H9 (cell line): ENCODE results near the gene FHOD3. TPM values are rescaled to one million over a fixed set of nuclear protein-coding genes. Genes with fewer than 3 reads are reported as not detected.
A peak's percentile ranks its signal among the peaks of the same experiment; 100 is the strongest.

Experiments
- DNase-seq: peaks from one replicate; pipeline ENCODE4 v3.0.0-alpha.2; 2017
- H2AFZ ChIP-seq: one replicate; pipeline ENCODE4 v1.6.1; 2013; ENCODE audit warnings: mild to moderate bottlenecking, low read length, control low read depth, moderate library complexity
- H2AK5ac ChIP-seq: 2 replicates; pipeline ENCODE4 v1.6.1; 2013; ENCODE audit warnings: low read length, control low read depth, mixed read lengths; ENCODE audit not compliant: insufficient read length
- H2BK120ac ChIP-seq: one replicate; pipeline ENCODE4 v1.6.1; 2013; ENCODE audit warnings: low read depth, mild to moderate bottlenecking, low read length, control low read depth, inconsistent platforms; ENCODE audit not compliant: poor library complexity, severe bottlenecking
- H2BK12ac ChIP-seq: 2 replicates; pipeline ENCODE4 v1.6.1; 2013; ENCODE audit warnings: low read length, control low read depth, mixed read lengths, low read depth; ENCODE audit not compliant: insufficient read length
- H2BK15ac ChIP-seq: 2 replicates; pipeline ENCODE4 v1.6.1; 2013; ENCODE audit warnings: low read depth, low read length, control low read depth
- H2BK20ac ChIP-seq: one replicate; pipeline ENCODE4 v1.6.1; 2013; ENCODE audit warnings: low read depth, mild to moderate bottlenecking, low read length, control low read depth, inconsistent platforms; ENCODE audit not compliant: poor library complexity, severe bottlenecking
- H2BK5ac ChIP-seq: 2 replicates; pipeline ENCODE4 v1.6.1; 2013; ENCODE audit warnings: low read length, control low read depth, mixed read lengths; ENCODE audit not compliant: insufficient read length
- H3K14ac ChIP-seq: 2 replicates; pipeline ENCODE4 v1.6.1; 2013; ENCODE audit warnings: low read length, control low read depth; ENCODE audit not compliant: insufficient read depth
- H3K18ac ChIP-seq: 2 replicates; pipeline ENCODE4 v1.6.1; 2013; ENCODE audit warnings: low read depth, mild to moderate bottlenecking, mixed read lengths, low read length, control low read depth; ENCODE audit not compliant: insufficient read length
- H3K23ac ChIP-seq: 2 replicates; pipeline ENCODE4 v1.6.1; 2013; ENCODE audit warnings: low read length, control low read depth, mixed read lengths, low read depth; ENCODE audit not compliant: insufficient read length
- H3K23me2 ChIP-seq: 2 replicates; pipeline ENCODE4 v1.6.1; 2013; ENCODE audit warnings: low read depth, mild to moderate bottlenecking, mixed read lengths, low read length, control low read depth; ENCODE audit not compliant: insufficient read length, poor library complexity, severe bottlenecking
- H3K27ac ChIP-seq: 2 replicates; pipeline ENCODE4 v1.5.1; 2013; ENCODE audit warnings: low read length, control low read depth, mixed read lengths, low read depth; ENCODE audit not compliant: insufficient read length
- H3K27me3 ChIP-seq: 2 replicates; pipeline ENCODE4 v1.6.1; 2013; ENCODE audit warnings: low read length, control low read depth, inconsistent platforms; ENCODE audit not compliant: insufficient read depth
- H3K4ac ChIP-seq: 2 replicates; pipeline ENCODE4 v1.6.1; 2013; ENCODE audit warnings: low read depth, mild to moderate bottlenecking, control low read depth, inconsistent platforms, low read length, moderate library complexity
- H3K4me1 ChIP-seq: 2 replicates; pipeline ENCODE4 v1.6.1; 2013; ENCODE audit warnings: low read length, control low read depth, inconsistent platforms; ENCODE audit not compliant: insufficient read depth
- H3K4me2 ChIP-seq: 2 replicates; pipeline ENCODE4 v1.6.1; 2013; ENCODE audit warnings: low read length, control low read depth, mixed read lengths; ENCODE audit not compliant: insufficient read length, insufficient read depth
- H3K56ac ChIP-seq: 2 replicates; pipeline ENCODE4 v1.6.1; 2013; ENCODE audit warnings: low read depth, mild to moderate bottlenecking, mixed read lengths, low read length, control low read depth; ENCODE audit not compliant: insufficient read length
- H3K79me1 ChIP-seq: 2 replicates; pipeline ENCODE4 v1.6.1; 2013; ENCODE audit warnings: low read depth, mild to moderate bottlenecking, moderate library complexity, low read length, control low read depth, inconsistent platforms; ENCODE audit not compliant: insufficient read depth, poor library complexity, severe bottlenecking
- H3K79me2 ChIP-seq: 2 replicates; pipeline ENCODE4 v1.6.1; 2013; ENCODE audit warnings: low read length, control low read depth, inconsistent platforms; ENCODE audit not compliant: insufficient read depth
- H3K9ac ChIP-seq: 2 replicates; pipeline ENCODE4 v1.6.1; 2013; ENCODE audit warnings: low read length, control low read depth, mixed read lengths; ENCODE audit not compliant: insufficient read length; ENCODE audit errors: extremely low read depth
- H3K9me3 ChIP-seq: one replicate; pipeline ENCODE4 v1.6.1; 2013; ENCODE audit warnings: low read depth, low read length, inconsistent platforms; ENCODE audit not compliant: control insufficient read depth
- H3T11ph ChIP-seq: one replicate; pipeline ENCODE4 v1.6.1; 2013; ENCODE audit warnings: mild to moderate bottlenecking, low read length, control low read depth, inconsistent platforms
- H4K20me1 ChIP-seq: one replicate; pipeline ENCODE4 v1.6.1; 2013; ENCODE audit not compliant: control insufficient read depth, insufficient read length, insufficient read depth
- H4K5ac ChIP-seq: 2 replicates; pipeline ENCODE4 v1.6.1; 2013; ENCODE audit warnings: low read depth, mild to moderate bottlenecking, mixed read lengths, low read length, control low read depth; ENCODE audit not compliant: insufficient read length
- H4K8ac ChIP-seq: replicated peaks from 2 replicates; pipeline ENCODE4 v1.6.1; 2013; ENCODE audit warnings: low read length, control low read depth, mixed read lengths, low read depth; ENCODE audit not compliant: insufficient read length
- H4K91ac ChIP-seq: 2 replicates; pipeline ENCODE4 v1.6.1; 2013; ENCODE audit warnings: low read depth, mild to moderate bottlenecking, moderate library complexity, mixed read lengths, low read length, control low read depth; ENCODE audit not compliant: insufficient read length
- H3K27ac Mint-ChIP-seq, 3 experiments: 2 replicates in 2 of 3; 3 replicates in 1 of 3; pipeline ENCODE4 v1.8.0; 2020 to 2021; ENCODE audit warnings: mixed read lengths in 3 of 3, mild to moderate bottlenecking in 1 of 3, moderate library complexity in 1 of 3
- H3K27me3 Mint-ChIP-seq: 2 replicates; pipeline ENCODE4 v1.8.0; 2021; ENCODE audit warnings: low read depth, mild to moderate bottlenecking, moderate library complexity, mixed read lengths
- H3K36me3 Mint-ChIP-seq, 3 experiments: 2 replicates in 2 of 3; 3 replicates in 1 of 3; pipeline ENCODE4 v1.8.0; 2020 to 2021; ENCODE audit warnings: low read depth in 3 of 3, mixed read lengths in 3 of 3; ENCODE audit not compliant: insufficient read depth in 1 of 3
- H3K4me1 Mint-ChIP-seq, 2 experiments: 2 replicates each; pipeline ENCODE4 v1.8.0; 2020; ENCODE audit warnings: mixed read lengths in 2 of 2
- H3K4me3 Mint-ChIP-seq, 2 experiments: 2 replicates in 1 of 2; 3 replicates in 1 of 2; pipeline ENCODE4 v1.8.0; 2020 to 2021; ENCODE audit warnings: mild to moderate bottlenecking in 2 of 2, mixed read lengths in 2 of 2, moderate library complexity in 1 of 2
- H3K9me3 Mint-ChIP-seq, 2 experiments: 2 replicates in 1 of 2; 3 replicates in 1 of 2; pipeline ENCODE4 v1.8.0; 2020; ENCODE audit warnings: mild to moderate bottlenecking in 2 of 2, mixed read lengths in 2 of 2, moderate library complexity in 1 of 2
- WGBS: extraction: QIAGEN DNeasy Blood & Tissue Kit; methylation state at CpG from one replicate; pipeline ENCODE4 v1.1.7; 2013; ENCODE audit warnings: missing lambda C conversion rate, low lambda C conversion rate, mixed read lengths; ENCODE audit not compliant: insufficient read length; ENCODE audit errors: extremely low coverage; 5-methylcytosine and 5-hydroxymethylcytosine counted together
- total RNA-seq: library from RNA; stranded (reverse); gene quantifications from 2 replicates; pipeline ENCODE4 v1.2.1, GENCODE V29; 2021
- TF ChIP-seq, protein P1 (sequence below): fragments of 200-600 bp; sonication (generic); conservative IDR thresholded peaks from 3 replicates; pipeline ENCODE4 v1.8.0; 2021; ENCODE audit warnings: antibody characterized with exemption, mild to moderate bottlenecking

Gene FHOD3
- total RNA-seq, 1 experiment from 2014 or later: 8.0 TPM

DNA sequence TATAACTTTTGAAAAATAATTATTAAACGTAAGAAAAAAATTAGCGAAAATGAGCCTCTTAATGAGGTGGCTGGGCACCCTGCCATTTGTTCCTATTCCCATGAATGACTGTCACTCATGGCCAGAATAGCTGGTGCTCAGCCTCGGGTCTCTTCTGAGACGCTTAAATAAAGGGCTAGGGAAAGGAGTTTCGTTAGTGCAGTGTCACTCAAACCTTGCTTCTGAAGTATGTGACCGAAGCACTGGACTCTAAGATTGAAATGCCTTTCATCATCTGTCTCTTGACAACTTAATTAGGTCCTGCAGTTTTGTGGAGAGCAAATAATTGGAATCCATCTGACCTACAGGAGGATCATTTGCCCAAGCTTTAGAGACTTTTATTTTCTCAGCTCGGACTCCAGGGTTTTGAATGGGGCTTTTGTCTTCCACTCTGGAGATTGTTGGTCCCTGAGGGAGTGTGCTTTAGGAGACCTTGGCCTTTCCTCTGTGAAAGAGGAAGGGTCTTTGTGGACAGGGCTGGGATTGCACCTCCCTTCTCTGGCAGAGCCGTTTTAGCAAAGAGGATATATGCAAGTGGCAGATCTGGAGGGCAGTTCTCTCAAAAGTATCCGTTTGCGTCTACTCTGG, 42.3 kb upstream of the FHOD3 start:
- H3K9me3 ChIP-seq: no peaks in the 10 kb centered on the region
- Mint-ChIP-seq H3K4me3 (no peak overlapping the region), H3K36me3 (peaks cover 0 to 8% (median 0%) of the 10 kb centered on the region in 3 experiments; a peak in 4 of 7 replicates), H3K27ac (peak overlapping the region in 2 of 3 experiments; percentile 11 to 23; a peak in 1 of 7 replicates), H3K4me1 (0 out of 4 replicates have a peak, but pooled peaks cover 0 to 2% of the 10 kb centered on the region in 2 experiments), H3K27me3 (no peaks in the 10 kb centered on the region; the same call in 1 of the 2 replicates), H3K9me3 (no peaks in the 10 kb centered on the region)
- no peak overlapping the region for H3K18ac ChIP-seq
- H3K79me1 ChIP-seq: no peaks in the 10 kb centered on the region
- H3K79me2 ChIP-seq: no peaks in the 10 kb centered on the region
- no peak overlapping the region for H2AK5ac ChIP-seq
- no peak overlapping the region for H3K23ac ChIP-seq
- no peak overlapping the region for H4K91ac ChIP-seq
- no peak overlapping the region for H3K14ac ChIP-seq
- no peak overlapping the region for H2BK15ac ChIP-seq
- no peak overlapping the region for H3K27ac ChIP-seq
- no peaks in the 10 kb centered on the region for H3K23me2 ChIP-seq
- no peak overlapping the region for H2BK5ac ChIP-seq
- no peak overlapping the region for H3T11ph ChIP-seq
- no peak overlapping the region for H2BK12ac ChIP-seq
- H3K4ac ChIP-seq: no peak overlapping the region
- H4K8ac ChIP-seq: no peak overlapping the region
- no CpG with 5 or more reads among the region's 10 CpGs for WGBS
- H3K27me3 ChIP-seq: no peaks in the 10 kb centered on the region
- no peak overlapping the region for H4K5ac ChIP-seq
- no peak overlapping the region for H3K9ac ChIP-seq
- TF ChIP-seq, protein P1, sequence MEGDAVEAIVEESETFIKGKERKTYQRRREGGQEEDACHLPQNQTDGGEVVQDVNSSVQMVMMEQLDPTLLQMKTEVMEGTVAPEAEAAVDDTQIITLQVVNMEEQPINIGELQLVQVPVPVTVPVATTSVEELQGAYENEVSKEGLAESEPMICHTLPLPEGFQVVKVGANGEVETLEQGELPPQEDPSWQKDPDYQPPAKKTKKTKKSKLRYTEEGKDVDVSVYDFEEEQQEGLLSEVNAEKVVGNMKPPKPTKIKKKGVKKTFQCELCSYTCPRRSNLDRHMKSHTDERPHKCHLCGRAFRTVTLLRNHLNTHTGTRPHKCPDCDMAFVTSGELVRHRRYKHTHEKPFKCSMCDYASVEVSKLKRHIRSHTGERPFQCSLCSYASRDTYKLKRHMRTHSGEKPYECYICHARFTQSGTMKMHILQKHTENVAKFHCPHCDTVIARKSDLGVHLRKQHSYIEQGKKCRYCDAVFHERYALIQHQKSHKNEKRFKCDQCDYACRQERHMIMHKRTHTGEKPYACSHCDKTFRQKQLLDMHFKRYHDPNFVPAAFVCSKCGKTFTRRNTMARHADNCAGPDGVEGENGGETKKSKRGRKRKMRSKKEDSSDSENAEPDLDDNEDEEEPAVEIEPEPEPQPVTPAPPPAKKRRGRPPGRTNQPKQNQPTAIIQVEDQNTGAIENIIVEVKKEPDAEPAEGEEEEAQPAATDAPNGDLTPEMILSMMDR: no peak
- H2BK20ac ChIP-seq: no peak overlapping the region
- H2BK120ac ChIP-seq: no peak overlapping the region
- H4K20me1 ChIP-seq: peaks cover 1% of the 10 kb centered on the region
- no peak overlapping the region for H2AFZ ChIP-seq
- H3K56ac ChIP-seq: no peak overlapping the region
- DNase-seq: no peak
- H3K4me2 ChIP-seq: no peak overlapping the region
- no peaks in the 10 kb centered on the region for H3K4me1 ChIP-seq
